Measurements from ENCODE around the gene CACNA2D4.

Gene CACNA2D4

GRCh38 chr12:1885599-1886245 lies 32.7 kb downstream of the CACNA2D4 start:
- Histone ChIP-seq H3K4ac (ENCODE audit: low read depth in 1 of 2, low read length in 2 of 2) (no peak overlapping the region), H3K9ac (ENCODE audit: low read length) (no peak overlapping the region), H2BK15ac (ENCODE audit: low read depth, poor library complexity, severe bottlenecking) (no peak overlapping the region), H3K14ac (ENCODE audit: low read length in 2 of 2) (no peak overlapping the region), H3K18ac (ENCODE audit: low read depth in 1 of 2, low read length in 2 of 2) (no peak overlapping the region), H3K4me2 (ENCODE audit: low read length, poor library complexity, severe bottlenecking) (no peak overlapping the region), H2AK5ac (ENCODE audit: low read length, severe bottlenecking) (no peak overlapping the region), H4K8ac (ENCODE audit: low read length) (no peak overlapping the region), H4K91ac (ENCODE audit: low read length) (no peak overlapping the region), H2AFZ (ENCODE audit: low read depth, low read length) (no peak overlapping the region), H2BK120ac (ENCODE audit: low read depth, low read length) (no peak overlapping the region), H3K79me1 (replicated peaks; ENCODE audit: low read length, poor library complexity, severe bottlenecking) (no peaks in the 10 kb centered on the region), H3K27ac (ENCODE audit: low read length, poor library complexity, severe bottlenecking) (no peak overlapping the region), H3K36me3 (ENCODE audit: control insufficient read depth in 1 of 2, insufficient read depth in 2 of 2, low read depth in 1 of 2, low read length in 2 of 2) (no peaks in the 10 kb centered on the region), H3K27me3 (ENCODE audit: control insufficient read depth in 1 of 2, insufficient read depth in 1 of 2, low read length in 2 of 2) (peaks cover 15 to 81% of the 10 kb centered on the region in 2 experiments), H3K9me3 (ENCODE audit: control insufficient read depth, low read length) (peaks cover 13% of the 10 kb centered on the region), H3K4me1 (ENCODE audit: control insufficient read depth, insufficient read depth, low read depth, low read length) (no peaks in the 10 kb centered on the region), H3K4me3 (ENCODE audit: insufficient read depth in 1 of 2, low read depth in 1 of 2, low read length in 2 of 2) (no peak overlapping the region), H3K23ac (ENCODE audit: low read length in 2 of 2) (no peak overlapping the region), H2BK5ac (ENCODE audit: low read depth, low read length, poor library complexity, severe bottlenecking) (no peak overlapping the region), H2BK12ac (ENCODE audit: low read length in 2 of 2) (no peak overlapping the region)
- WGBS = 89% methylated on average over 13 of the region's 13 CpGs
- DNase-seq = no peak

GRCh38 chr12:1885082-1885596 lies 33.3 kb downstream of the CACNA2D4 start:
- Histone ChIP-seq H4K8ac (ENCODE audit: low read length) (no peak overlapping the region), H4K91ac (ENCODE audit: low read length) (no peak overlapping the region), H3K18ac (ENCODE audit: low read depth in 1 of 2, low read length in 2 of 2) (no peak overlapping the region), H3K23ac (ENCODE audit: low read length in 2 of 2) (no peak overlapping the region), H2AK5ac (ENCODE audit: low read length, severe bottlenecking) (no peak overlapping the region), H2AFZ (ENCODE audit: low read depth, low read length) (no peak overlapping the region), H3K14ac (ENCODE audit: low read length in 2 of 2) (peak overlapping the region in 1 of 2 experiments; percentile 46), H3K36me3 (ENCODE audit: control insufficient read depth in 1 of 2, insufficient read depth in 2 of 2, low read depth in 1 of 2, low read length in 2 of 2) (no peaks in the 10 kb centered on the region), H3K4me1 (ENCODE audit: control insufficient read depth, insufficient read depth, low read depth, low read length) (no peaks in the 10 kb centered on the region), H2BK5ac (ENCODE audit: low read depth, low read length, poor library complexity, severe bottlenecking) (no peak overlapping the region), H2BK120ac (ENCODE audit: low read depth, low read length) (no peak overlapping the region), H3K4ac (ENCODE audit: low read depth in 1 of 2, low read length in 2 of 2) (no peak overlapping the region), H2BK12ac (ENCODE audit: low read length in 2 of 2) (no peak overlapping the region), H3K4me2 (ENCODE audit: low read length, poor library complexity, severe bottlenecking) (no peak overlapping the region), H3K27me3 (ENCODE audit: control insufficient read depth in 1 of 2, insufficient read depth in 1 of 2, low read length in 2 of 2) (peaks cover 15 to 87% of the 10 kb centered on the region in 2 experiments), H3K9ac (ENCODE audit: low read length) (no peak overlapping the region), H3K9me3 (ENCODE audit: control insufficient read depth, low read length) (peaks cover 13% of the 10 kb centered on the region), H2BK15ac (ENCODE audit: low read depth, poor library complexity, severe bottlenecking) (no peak overlapping the region), H3K27ac (ENCODE audit: low read length, poor library complexity, severe bottlenecking) (no peak overlapping the region), H3K79me1 (replicated peaks; ENCODE audit: low read length, poor library complexity, severe bottlenecking) (no peaks in the 10 kb centered on the region), H3K4me3 (ENCODE audit: insufficient read depth in 1 of 2, low read depth in 1 of 2, low read length in 2 of 2) (no peak overlapping the region)
- WGBS = 99% methylated on average over 5 of the region's 5 CpGs
- no peak for DNase-seq

- H2BK120ac ChIP-seq (ENCODE audit: low read depth, low read length) = no peak overlapping the region
- H3K9me3 ChIP-seq (ENCODE audit: control insufficient read depth, low read length) = peaks cover 10% of the 10 kb centered on the region
- peaks cover 15 to 91% of the 10 kb centered on the region in 2 experiments for H3K27me3 ChIP-seq (ENCODE audit: control insufficient read depth in 1 of 2, insufficient read depth in 1 of 2, low read length in 2 of 2)
- no peak overlapping the region for H2BK15ac ChIP-seq (ENCODE audit: low read depth, poor library complexity, severe bottlenecking)
- H3K79me1 ChIP-seq (replicated peaks; ENCODE audit: low read length, poor library complexity, severe bottlenecking) = no peaks in the 10 kb centered on the region
- H3K23ac ChIP-seq (ENCODE audit: low read length in 2 of 2) = no peak overlapping the region
- DNase-seq = no peak
- H3K9ac ChIP-seq (ENCODE audit: low read length) = no peak overlapping the region
- no peak overlapping the region for H3K4ac ChIP-seq (ENCODE audit: low read depth in 1 of 2, low read length in 2 of 2)
- no peak overlapping the region for H3K27ac ChIP-seq (ENCODE audit: low read length, poor library complexity, severe bottlenecking)
- no peaks in the 10 kb centered on the region for H3K4me1 ChIP-seq (ENCODE audit: control insufficient read depth, insufficient read depth, low read depth, low read length)
- H4K8ac ChIP-seq (ENCODE audit: low read length) = no peak overlapping the region
- H2AFZ ChIP-seq (ENCODE audit: low read depth, low read length) = no peak overlapping the region
- no peak overlapping the region for H2BK5ac ChIP-seq (ENCODE audit: low read depth, low read length, poor library complexity, severe bottlenecking)
- no peak overlapping the region for H3K4me2 ChIP-seq (ENCODE audit: low read length, poor library complexity, severe bottlenecking)
- H3K14ac ChIP-seq (ENCODE audit: low read length in 2 of 2) = no peak overlapping the region
- H3K18ac ChIP-seq (ENCODE audit: low read depth in 1 of 2, low read length in 2 of 2) = no peak overlapping the region
- no peak overlapping the region for H3K4me3 ChIP-seq (ENCODE audit: insufficient read depth in 1 of 2, low read depth in 1 of 2, low read length in 2 of 2)
- H3K36me3 ChIP-seq (ENCODE audit: control insufficient read depth in 1 of 2, insufficient read depth in 2 of 2, low read depth in 1 of 2, low read length in 2 of 2) = no peaks in the 10 kb centered on the region
- H2BK12ac ChIP-seq (ENCODE audit: low read length in 2 of 2) = no peak overlapping the region
- H2AK5ac ChIP-seq (ENCODE audit: low read length, severe bottlenecking) = no peak overlapping the region
- WGBS = 84% methylated on average over 7 of the region's 9 CpGs
- H4K91ac ChIP-seq (ENCODE audit: low read length) = no peak overlapping the region
These were observed 33.8 kb downstream of the CACNA2D4 start for GRCh38 chr12:1884651-1885050.

- no peak overlapping the region for H2AK5ac ChIP-seq (ENCODE audit: low read length, severe bottlenecking)
- H3K4me1 ChIP-seq (ENCODE audit: control insufficient read depth, insufficient read depth, low read depth, low read length) = no peaks in the 10 kb centered on the region
- no peak overlapping the region for H3K14ac ChIP-seq (ENCODE audit: low read length in 2 of 2)
- H3K4ac ChIP-seq (ENCODE audit: low read depth in 1 of 2, low read length in 2 of 2) = no peak overlapping the region
- H3K36me3 ChIP-seq (ENCODE audit: control insufficient read depth in 1 of 2, insufficient read depth in 2 of 2, low read depth in 1 of 2, low read length in 2 of 2) = no peaks in the 10 kb centered on the region
- H3K9ac ChIP-seq (ENCODE audit: low read length) = no peak overlapping the region
- H3K79me1 ChIP-seq (replicated peaks; ENCODE audit: low read length, poor library complexity, severe bottlenecking) = no peaks in the 10 kb centered on the region
- H2BK5ac ChIP-seq (ENCODE audit: low read depth, low read length, poor library complexity, severe bottlenecking) = no peak overlapping the region
- WGBS = 75% methylated on average over 8 of the region's 8 CpGs
- no peak overlapping the region for H4K91ac ChIP-seq (ENCODE audit: low read length)
- no peak overlapping the region for H3K27ac ChIP-seq (ENCODE audit: low read length, poor library complexity, severe bottlenecking)
- no peak overlapping the region for H2AFZ ChIP-seq (ENCODE audit: low read depth, low read length)
- peaks cover 6% of the 10 kb centered on the region for H3K9me3 ChIP-seq (ENCODE audit: control insufficient read depth, low read length)
- no peak overlapping the region for H3K23ac ChIP-seq (ENCODE audit: low read length in 2 of 2)
- no peak overlapping the region for H4K8ac ChIP-seq (ENCODE audit: low read length)
- no peak overlapping the region for H2BK12ac ChIP-seq (ENCODE audit: low read length in 2 of 2)
- no peak overlapping the region for H2BK120ac ChIP-seq (ENCODE audit: low read depth, low read length)
- H2BK15ac ChIP-seq (ENCODE audit: low read depth, poor library complexity, severe bottlenecking) = no peak overlapping the region
- H3K27me3 ChIP-seq (ENCODE audit: control insufficient read depth in 1 of 2, insufficient read depth in 1 of 2, low read length in 2 of 2) = peaks cover 15 to 94% of the 10 kb centered on the region in 2 experiments
- no peak overlapping the region for H3K4me2 ChIP-seq (ENCODE audit: low read length, poor library complexity, severe bottlenecking)
- no peak overlapping the region for H3K4me3 ChIP-seq (ENCODE audit: insufficient read depth in 1 of 2, low read depth in 1 of 2, low read length in 2 of 2)
- no peak overlapping the region for H3K18ac ChIP-seq (ENCODE audit: low read depth in 1 of 2, low read length in 2 of 2)
- DNase-seq = no peak
These were observed 34.9 kb downstream of the CACNA2D4 start for GRCh38 chr12:1883513-1883912.

All from mesenchymal stem cell (in vitro differentiated cells and primary cell).